WTC11 (cell line): ENCODE results near the gene EP400. TPM values are rescaled to one million over a fixed set of nuclear protein-coding genes. Genes with fewer than 3 reads are reported as not detected.

Experiments
- ATAC-seq: fragments of 200-7000 bp; cut with Tn5 transposase; 2 replicates; pipeline ENCODE4 v1.10.0; 2021; ENCODE audit warnings: mild to moderate bottlenecking, moderate library complexity
- CTCF ChIA-PET: fragments of 300-600 bp; sonication (Branson Sonifier 250); formaldehyde crosslinking; loops from one replicate; lab custom pipeline; 2021; ENCODE audit warnings: antibody characterized with exemption; lab: Charles Lee
- POLR2A ChIA-PET: fragments of 350-600 bp; sonication (Branson Sonifier 250); formaldehyde crosslinking; loops from one replicate; lab custom pipeline; 2021; ENCODE audit warnings: antibody characterized with exemption; lab: Charles Lee
- DNase-seq: peaks from one replicate; pipeline ENCODE4 v3.0.0; 2021; ENCODE audit warnings: low spot score
- H3K27ac Mint-ChIP-seq: 2 replicates; pipeline ENCODE4 v1.8.0; 2021; ENCODE audit warnings: mixed read lengths
- H3K27me3 Mint-ChIP-seq: 2 replicates; pipeline ENCODE4 v1.8.0; 2021; ENCODE audit warnings: low read depth, mild to moderate bottlenecking, moderate library complexity, mixed read lengths
- H3K36me3 Mint-ChIP-seq: 2 replicates; pipeline ENCODE4 v1.8.0; 2021; ENCODE audit warnings: mixed read lengths
- H3K4me1 Mint-ChIP-seq: 2 replicates; pipeline ENCODE4 v1.8.0; 2022; ENCODE audit warnings: mixed read lengths
- H3K4me3 Mint-ChIP-seq: 2 replicates; pipeline ENCODE4 v1.8.0; 2021; ENCODE audit warnings: mild to moderate bottlenecking, moderate library complexity, mixed read lengths
- H3K9me3 Mint-ChIP-seq: 2 replicates; pipeline ENCODE4 v1.8.0; 2021; ENCODE audit warnings: mixed read lengths
- AFF4 ChIP-seq: sonication (generic); formaldehyde crosslinking; IDR thresholded peaks from 2 replicates; pipeline ENCODE4 v1.8.1; 2023; ENCODE audit warnings: mild to moderate bottlenecking, missing genetic modification reagents, borderline replicate concordance
- ATF3 ChIP-seq: sonication (generic); formaldehyde crosslinking; conservative IDR thresholded peaks from 2 replicates; pipeline ENCODE4 v1.8.1; 2022; ENCODE audit warnings: mild to moderate bottlenecking, missing genetic modification reagents
- CREB1 ChIP-seq: sonication (generic); formaldehyde crosslinking; IDR thresholded peaks from 2 replicates; pipeline ENCODE4 v1.8.0; 2023; ENCODE audit warnings: mild to moderate bottlenecking, missing genetic modification reagents
- CTCF ChIP-seq: fragments of 200-600 bp; IDR thresholded peaks from 2 replicates; pipeline ENCODE4 v1.8.0; 2022; ENCODE audit warnings: antibody characterized with exemption
- E2F1 ChIP-seq: sonication (generic); formaldehyde crosslinking; IDR thresholded peaks from 2 replicates; pipeline ENCODE4 v1.8.0; 2022; ENCODE audit warnings: mild to moderate bottlenecking, missing genetic modification reagents
- E2F4 ChIP-seq: sonication (generic); formaldehyde crosslinking; IDR thresholded peaks from 2 replicates; pipeline ENCODE4 v1.8.1; 2022; ENCODE audit warnings: low read depth, mild to moderate bottlenecking, moderate library complexity, missing genetic modification reagents, borderline replicate concordance
- ETV6 ChIP-seq: sonication (generic); formaldehyde crosslinking; IDR thresholded peaks from 2 replicates; pipeline ENCODE4 v1.8.1; 2022; ENCODE audit warnings: mild to moderate bottlenecking, missing genetic modification reagents
- NFATC4 ChIP-seq: fragments of 250-450 bp; sonication (Bioruptor Pico); IDR thresholded peaks from 2 replicates; pipeline ENCODE4 v1.9.0; 2021; ENCODE audit warnings: mild to moderate bottlenecking
- NR1H2 ChIP-seq: sonication (generic); formaldehyde crosslinking; IDR thresholded peaks from 2 replicates; pipeline ENCODE4 v1.9.0; 2021; ENCODE audit warnings: mild to moderate bottlenecking, moderate library complexity, missing genetic modification reagents
- NR3C1 ChIP-seq: sonication (generic); formaldehyde crosslinking; conservative IDR thresholded peaks from 2 replicates; pipeline ENCODE4 v1.8.1; 2023; ENCODE audit warnings: low read depth, mild to moderate bottlenecking, missing genetic modification reagents
- RORB ChIP-seq: fragments of 250-450 bp; sonication (Bioruptor Pico); IDR thresholded peaks from 2 replicates; pipeline ENCODE4 v1.9.0; 2021; ENCODE audit warnings: mild to moderate bottlenecking
- SMAD4 ChIP-seq: sonication (generic); formaldehyde crosslinking; IDR thresholded peaks from 2 replicates; pipeline ENCODE4 v1.8.0; 2022; ENCODE audit warnings: mild to moderate bottlenecking, missing genetic modification reagents
- TEAD4 ChIP-seq: sonication (generic); formaldehyde crosslinking; IDR thresholded peaks from 2 replicates; pipeline ENCODE4 v1.8.0; 2022; ENCODE audit warnings: mild to moderate bottlenecking, missing genetic modification reagents
- ZBTB43 ChIP-seq: sonication (generic); formaldehyde crosslinking; IDR thresholded peaks from 2 replicates; pipeline ENCODE4 v1.8.1; 2023; ENCODE audit warnings: mild to moderate bottlenecking, missing genetic modification reagents
- ZMAT4 ChIP-seq: fragments of 250-450 bp; sonication (Bioruptor Pico); IDR thresholded peaks from 2 replicates; pipeline ENCODE4 v1.9.0; 2021; ENCODE audit warnings: mild to moderate bottlenecking
- total RNA-seq: library from RNA; stranded (reverse); gene quantifications from 3 replicates; pipeline ENCODE4 v1.2.3, GENCODE V29; 2021

Gene EP400
- total RNA-seq, 1 experiment from 2014 or later = 75.8 TPM

- H3K4me1 Mint-ChIP-seq = 0 out of 2 replicates have a peak, but pooled peaks cover 3% of the 10 kb centered on the region
- no peaks in the 10 kb centered on the region for H3K36me3 Mint-ChIP-seq
- ATAC-seq (no peak), DNase-seq (no peak)
- ChIA-PET CTCF (no interaction called here), POLR2A (no interaction called here)
- H3K4me3 Mint-ChIP-seq = no peak overlapping the region
- TF ChIP-seq SMAD4 (CRISPR knock-in tag) (no peak), ATF3 (CRISPR knock-in tag) (no peak), NR1H2 (no peak), E2F4 (no peak), RORB (CRISPR knock-in tag) (no peak), TEAD4 (no peak), ZBTB43 (CRISPR knock-in tag) (no peak), NR3C1 (CRISPR knock-in tag) (no peak), ETV6 (CRISPR knock-in tag) (no peak), E2F1 (no peak), CREB1 (CRISPR knock-in tag) (no peak)
- peak overlapping the region; percentile 90 for H3K27ac Mint-ChIP-seq
- H3K27me3 Mint-ChIP-seq = no peaks in the 10 kb centered on the region
- no peaks in the 10 kb centered on the region for H3K9me3 Mint-ChIP-seq
These were observed 47.2 kb upstream of the EP400 start for GRCh38 chr12:131902332-131903241.

- H3K4me1 Mint-ChIP-seq = 0 out of 2 replicates have a peak, but pooled peaks cover 3% of the 10 kb centered on the region
- ATAC-seq (no peak), DNase-seq (no peak)
- no peaks in the 10 kb centered on the region for H3K9me3 Mint-ChIP-seq
- no peaks in the 10 kb centered on the region for H3K36me3 Mint-ChIP-seq
- H3K4me3 Mint-ChIP-seq = no peak overlapping the region
- TF ChIP-seq ZMAT4 = no peak
- no peak for TF ChIP-seq NFATC4 (CRISPR knock-in tag)
- TF ChIP-seq CTCF = no peak
- TF ChIP-seq AFF4 (CRISPR knock-in tag) = no peak
- peak overlapping the region; percentile 36; the same call in 1 of the 2 replicates for H3K27ac Mint-ChIP-seq
- POLR2A ChIA-PET = no interaction called here
- H3K27me3 Mint-ChIP-seq = no peaks in the 10 kb centered on the region
- CTCF ChIA-PET = no interaction called here
These were observed 46.2 kb upstream of the EP400 start for GRCh38 chr12:131903270-131904255.
